HUES48 (cell line): ENCODE results near the gene GOLGA6L26.
"Not testable (repeated sequence)": the region's sequence is repeated elsewhere in the genome, so short reads cannot be mapped to it uniquely, and the experiment has no call there.

Experiments
- H3K27ac ChIP-seq: one replicate; pipeline ENCODE4 v1.7.0; 2013; ENCODE audit warnings: low read depth, low read length, inconsistent platforms
- H3K27me3 ChIP-seq: 2 replicates; pipeline ENCODE4 v1.6.1; 2013; ENCODE audit warnings: mild to moderate bottlenecking, low read length; ENCODE audit not compliant: control insufficient read depth, insufficient read depth
- H3K36me3 ChIP-seq: 2 replicates; pipeline ENCODE4 v1.6.1; 2013; ENCODE audit warnings: low read length; ENCODE audit not compliant: control insufficient read depth, insufficient read depth
- H3K4me1 ChIP-seq: 2 replicates; pipeline ENCODE4 v1.6.1; 2013; ENCODE audit warnings: mild to moderate bottlenecking, low read length; ENCODE audit not compliant: control insufficient read depth, insufficient read depth
- H3K4me3 ChIP-seq: 2 replicates; pipeline ENCODE4 v1.5.1; 2013; ENCODE audit warnings: mild to moderate bottlenecking, low read depth, low read length
- H3K9ac ChIP-seq: 2 replicates; pipeline ENCODE4 v1.6.1; 2013; ENCODE audit warnings: mild to moderate bottlenecking, low read depth, low read length, moderate library complexity
- H3K9me3 ChIP-seq: 2 replicates; pipeline ENCODE4 v1.6.1; 2013; ENCODE audit warnings: low read length; ENCODE audit not compliant: control insufficient read depth, insufficient read depth

GOLGA6L26 gene

GRCh38 chr15:23362622-23363021, 28.6 kb upstream of the GOLGA6L26 start:
- not testable (repeated sequence) for H3K36me3 ChIP-seq, H3K9me3 ChIP-seq

GRCh38 chr15:23354448-23354847, 20.5 kb upstream of the GOLGA6L26 start, which contains the start of gene GOLGA8S:
Gene GOLGA8S (plus strand): TSS chr15:23354748. CDS start chr15:23354810, 62 bp downstream.
- not testable (repeated sequence) for H3K4me3 ChIP-seq, H3K4me1 ChIP-seq, H3K36me3 ChIP-seq, H3K27ac ChIP-seq, H3K27me3 ChIP-seq, H3K9me3 ChIP-seq, H3K9ac ChIP-seq

More at GRCh38 chr15:23362622-23363021, 28.6 kb upstream of the GOLGA6L26 start:
- H3K4me3 ChIP-seq, H3K27ac ChIP-seq, H3K27me3 ChIP-seq, H3K9ac ChIP-seq, H3K4me1 ChIP-seq: not testable (repeated sequence)

GRCh38 chr15:23311233-23311632, 22.8 kb downstream of the GOLGA6L26 start:
- H3K9me3 ChIP-seq, H3K9ac ChIP-seq, H3K4me1 ChIP-seq, H3K27ac ChIP-seq, H3K27me3 ChIP-seq, H3K4me3 ChIP-seq: not testable (repeated sequence)
- H3K36me3 ChIP-seq: peaks cover 32% of the 10 kb centered on the region

- not testable (repeated sequence) for H3K9ac ChIP-seq, H3K27me3 ChIP-seq, H3K4me3 ChIP-seq, H3K27ac ChIP-seq, H3K9me3 ChIP-seq, H3K4me1 ChIP-seq
- H3K36me3 ChIP-seq: peaks cover 26% of the 10 kb centered on the region
Measured at GRCh38 chr15:23305921-23306320, 28.1 kb downstream of the GOLGA6L26 start.

GRCh38 chr15:23304805-23305204, 29.2 kb downstream of the GOLGA6L26 start:
- peak overlapping the region; percentile 32; the same call in 1 of the 2 replicates for H3K4me3 ChIP-seq
- H3K9ac ChIP-seq, H3K27ac ChIP-seq: not testable (repeated sequence)

GRCh38 chr15:23304267-23304666, 29.7 kb downstream of the GOLGA6L26 start:
- Histone ChIP-seq H3K36me3 (peaks cover 12% of the 10 kb centered on the region), H3K4me3 (peak overlapping the region; percentile 58)
- H3K27me3 ChIP-seq, H3K4me1 ChIP-seq, H3K9me3 ChIP-seq, H3K9ac ChIP-seq, H3K27ac ChIP-seq: not testable (repeated sequence)

More at GRCh38 chr15:23304805-23305204, 29.2 kb downstream of the GOLGA6L26 start:
- H3K9me3 ChIP-seq, H3K27me3 ChIP-seq, H3K4me1 ChIP-seq: not testable (repeated sequence)
- peaks cover 17% of the 10 kb centered on the region for H3K36me3 ChIP-seq

- not testable (repeated sequence) for H3K4me1 ChIP-seq, H3K36me3 ChIP-seq, H3K27me3 ChIP-seq, H3K9ac ChIP-seq, H3K27ac ChIP-seq, H3K9me3 ChIP-seq
- peak overlapping the region; percentile 58; the same call in 1 of the 2 replicates for H3K4me3 ChIP-seq
Measured at GRCh38 chr15:23303654-23304053, 30.3 kb downstream of the GOLGA6L26 start.

GRCh38 chr15:23303246-23303645, 30.8 kb downstream of the GOLGA6L26 start:
- not testable (repeated sequence) for H3K4me3 ChIP-seq, H3K9ac ChIP-seq, H3K9me3 ChIP-seq, H3K4me1 ChIP-seq, H3K27me3 ChIP-seq, H3K27ac ChIP-seq, H3K36me3 ChIP-seq
